OCI-LY3 (cell line): ENCODE results near the gene GNG2.

Experiments
- H2AFZ ChIP-seq: fragments of 200-600, 300-600 bp; shearing (Covaris generic); 2 replicates; pipeline ENCODE4 v1.6.0; 2014; ENCODE audit warnings: antibody characterized with exemption, low read depth, low read length
- H3K27ac ChIP-seq: fragments of 200-600, 300-600 bp; sonication (generic); 2 replicates; pipeline ENCODE4 v1.5.1; 2014; ENCODE audit warnings: mild to moderate bottlenecking, low read length, moderate library complexity, mixed read lengths
- H3K27me3 ChIP-seq: fragments of 200-600, 300-600 bp; sonication (generic); 2 replicates; pipeline ENCODE4 v1.6.1; 2014; ENCODE audit warnings: low read depth, low read length, mixed read lengths
- H3K36me3 ChIP-seq: fragments of 200-600, 300-600 bp; sonication (generic); replicated peaks from 2 replicates; pipeline ENCODE3; 2014; ENCODE audit warnings: low read depth, low read length, mixed read lengths
- H3K4me1 ChIP-seq: fragments of 300-600, 200-600 bp; sonication (generic); 2 replicates; pipeline ENCODE4 v1.6.1; 2014; ENCODE audit warnings: low read length, mixed read lengths
- H3K4me2 ChIP-seq: fragments of 200-600, 300-600 bp; sonication (generic); 2 replicates; pipeline ENCODE4 v1.6.1; 2014; ENCODE audit warnings: low read length, mixed read lengths
- H3K4me3 ChIP-seq: fragments of 300-600, 200-600 bp; sonication (generic); 2 replicates; pipeline ENCODE4 v1.5.1; 2014; ENCODE audit warnings: antibody characterized with exemption, mild to moderate bottlenecking, low read length, moderate library complexity
- H3K79me2 ChIP-seq: fragments of 300-600, 200-600 bp; shearing (Covaris generic); 2 replicates; pipeline ENCODE4 v1.6.1; 2014; ENCODE audit warnings: mild to moderate bottlenecking, low read length, mixed read lengths
- H3K9ac ChIP-seq: fragments of 300-600, 200-600 bp; shearing (Covaris generic); 2 replicates; pipeline ENCODE4 v1.6.0; 2014; ENCODE audit warnings: mild to moderate bottlenecking, low read length, moderate library complexity
- H3K9me3 ChIP-seq: fragments of 200-600, 300-600 bp; shearing (Covaris generic); 2 replicates; pipeline ENCODE4 v1.6.1; 2014; ENCODE audit warnings: low read length, mixed read lengths; ENCODE audit not compliant: insufficient read depth
- H4K20me1 ChIP-seq: fragments of 200-600, 300-600 bp; sonication (generic); 2 replicates; pipeline ENCODE4 v1.6.1; 2016; ENCODE audit warnings: low read length, mixed read lengths; ENCODE audit not compliant: insufficient read depth
- CTCF ChIP-seq: fragments of 200-600, 300-600 bp; sonication (generic); IDR thresholded peaks from 2 replicates; pipeline ENCODE4 v1.5.1; 2014; ENCODE audit warnings: antibody characterized with exemption, low read length, low read depth
- EZH2phosphoT487 ChIP-seq: fragments of 200-600 bp; shearing (Covaris generic); IDR thresholded peaks from 2 replicates; pipeline ENCODE4 v1.6.1; 2018; ENCODE audit warnings: antibody characterized with exemption, mixed run types, low read depth

GNG2 gene

GRCh38 chr14:51996148-51996746 lies 135.8 kb downstream of the GNG2 start:
- no peak overlapping the region for H3K4me3 ChIP-seq
- peaks cover 9% of the 10 kb centered on the region for H4K20me1 ChIP-seq
- no peaks in the 10 kb centered on the region for H3K27me3 ChIP-seq
- no peak overlapping the region for H3K27ac ChIP-seq
- no peak for TF ChIP-seq EZH2phosphoT487
- peak; percentile 79 for TF ChIP-seq CTCF
- no peak overlapping the region for H3K9ac ChIP-seq
- H3K36me3 ChIP-seq = peaks cover 69% of the 10 kb centered on the region
- no peaks in the 10 kb centered on the region for H3K9me3 ChIP-seq
- H3K4me1 ChIP-seq = peaks cover 16% of the 10 kb centered on the region
- H3K4me2 ChIP-seq = no peak overlapping the region
- peaks cover 50% of the 10 kb centered on the region for H3K79me2 ChIP-seq
- no peak overlapping the region for H2AFZ ChIP-seq

- H4K20me1 ChIP-seq = peaks cover 8% of the 10 kb centered on the region
- H2AFZ ChIP-seq = no peak overlapping the region
- H3K9ac ChIP-seq = no peak overlapping the region
- no peaks in the 10 kb centered on the region for H3K27me3 ChIP-seq
- no peak overlapping the region for H3K27ac ChIP-seq
- TF ChIP-seq CTCF (no peak), EZH2phosphoT487 (no peak)
- peaks cover 7% of the 10 kb centered on the region for H3K4me1 ChIP-seq
- peaks cover 33% of the 10 kb centered on the region for H3K79me2 ChIP-seq
- no peak overlapping the region for H3K4me2 ChIP-seq
- H3K36me3 ChIP-seq = peaks cover 79% of the 10 kb centered on the region
- H3K9me3 ChIP-seq = no peaks in the 10 kb centered on the region
- H3K4me3 ChIP-seq = no peak overlapping the region
Measured at GRCh38 chr14:51998348-51998747, 137.9 kb downstream of the GNG2 start.

GRCh38 chr14:51999084-51999483 lies 138.7 kb downstream of the GNG2 start:
- Histone ChIP-seq H4K20me1 (peaks cover under 1% of the 10 kb centered on the region), H3K4me3 (no peak overlapping the region), H3K9me3 (no peaks in the 10 kb centered on the region), H3K27ac (no peak overlapping the region), H3K27me3 (no peaks in the 10 kb centered on the region), H3K36me3 (peaks cover 78% of the 10 kb centered on the region), H2AFZ (no peak overlapping the region), H3K9ac (no peak overlapping the region), H3K4me2 (no peak overlapping the region), H3K79me2 (peaks cover 26% of the 10 kb centered on the region), H3K4me1 (peaks cover under 1% of the 10 kb centered on the region; the same call in 1 of the 2 replicates)
- TF ChIP-seq CTCF (no peak), EZH2phosphoT487 (no peak)

- H3K27ac ChIP-seq = no peak overlapping the region
- no peak for TF ChIP-seq EZH2phosphoT487
- no peak for TF ChIP-seq CTCF
- no peaks in the 10 kb centered on the region for H3K27me3 ChIP-seq
- H3K79me2 ChIP-seq = peaks cover 16% of the 10 kb centered on the region
- H2AFZ ChIP-seq = no peak overlapping the region
- H3K4me3 ChIP-seq = no peak overlapping the region
- no peaks in the 10 kb centered on the region for H3K4me1 ChIP-seq
- no peak overlapping the region for H3K4me2 ChIP-seq
- H3K9me3 ChIP-seq = no peaks in the 10 kb centered on the region
- H3K36me3 ChIP-seq = peaks cover 73% of the 10 kb centered on the region
- H3K9ac ChIP-seq = no peak overlapping the region
- H4K20me1 ChIP-seq = no peaks in the 10 kb centered on the region; the same call in 1 of the 2 replicates
Measured at GRCh38 chr14:52000019-52000582, 139.7 kb downstream of the GNG2 start.
